Measurements from ENCODE around the gene NSD1.
A peak's percentile ranks its signal among the peaks of the same experiment; 100 is the strongest.

Gene NSD1

DNA sequence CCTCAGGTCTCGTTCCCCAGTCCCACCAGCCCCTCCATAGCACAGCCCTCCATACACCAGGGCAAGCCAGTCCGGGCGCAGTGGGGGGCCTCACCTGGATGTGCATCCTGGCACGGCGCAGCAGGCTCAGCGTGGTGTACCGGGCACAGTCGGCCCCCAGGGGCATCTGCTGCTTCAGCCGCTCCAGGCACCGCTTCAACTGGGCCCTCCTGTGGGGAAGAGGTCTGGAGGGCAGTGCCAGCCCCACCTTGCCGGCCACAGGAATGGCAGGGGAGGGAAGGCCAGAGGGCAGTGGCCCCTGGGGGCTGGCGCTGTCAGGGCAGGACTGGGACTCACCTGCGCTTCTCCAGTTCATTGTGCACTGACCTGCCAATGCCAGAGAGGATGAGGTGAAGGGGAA is 176.8 kb downstream of the NSD1 start:
- no peak for DNase-seq

DNA sequence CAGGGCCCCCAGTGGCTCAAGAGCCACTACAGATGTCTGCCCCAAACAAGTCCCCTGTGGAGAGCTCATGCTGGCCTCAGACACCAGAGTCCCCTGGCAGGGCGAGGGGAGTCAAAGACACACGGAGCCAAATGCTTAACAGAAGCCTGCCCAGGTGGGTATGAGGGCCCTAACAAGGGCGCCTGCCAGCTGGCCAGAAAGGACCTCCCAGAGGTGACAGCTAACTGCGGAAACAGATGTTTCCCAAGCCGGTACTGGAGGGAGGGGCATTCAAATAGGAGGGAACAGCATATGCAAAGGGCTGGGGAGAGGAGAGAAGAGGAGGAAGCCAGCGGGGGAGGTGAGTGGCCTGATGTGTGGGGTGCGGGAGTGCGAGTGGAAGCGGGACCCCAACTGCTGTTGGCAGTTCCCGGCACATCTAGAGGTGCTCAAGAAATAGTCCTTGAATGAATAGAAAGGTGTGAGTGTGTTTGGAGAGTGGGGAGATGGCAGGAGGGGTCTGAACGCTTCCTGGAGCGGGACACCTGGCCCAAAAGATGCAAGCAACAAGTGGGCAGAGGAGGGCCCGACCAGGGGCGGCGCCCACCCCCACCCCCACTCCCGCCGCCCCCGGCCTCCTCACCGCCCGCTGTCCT is 177.3 kb downstream of the NSD1 start:
- DNase-seq, result peak; percentile 25

GRCh38 chr5:177311392-177311722 is 177.8 kb downstream of the NSD1 start:
- no peak for DNase-seq

DNA sequence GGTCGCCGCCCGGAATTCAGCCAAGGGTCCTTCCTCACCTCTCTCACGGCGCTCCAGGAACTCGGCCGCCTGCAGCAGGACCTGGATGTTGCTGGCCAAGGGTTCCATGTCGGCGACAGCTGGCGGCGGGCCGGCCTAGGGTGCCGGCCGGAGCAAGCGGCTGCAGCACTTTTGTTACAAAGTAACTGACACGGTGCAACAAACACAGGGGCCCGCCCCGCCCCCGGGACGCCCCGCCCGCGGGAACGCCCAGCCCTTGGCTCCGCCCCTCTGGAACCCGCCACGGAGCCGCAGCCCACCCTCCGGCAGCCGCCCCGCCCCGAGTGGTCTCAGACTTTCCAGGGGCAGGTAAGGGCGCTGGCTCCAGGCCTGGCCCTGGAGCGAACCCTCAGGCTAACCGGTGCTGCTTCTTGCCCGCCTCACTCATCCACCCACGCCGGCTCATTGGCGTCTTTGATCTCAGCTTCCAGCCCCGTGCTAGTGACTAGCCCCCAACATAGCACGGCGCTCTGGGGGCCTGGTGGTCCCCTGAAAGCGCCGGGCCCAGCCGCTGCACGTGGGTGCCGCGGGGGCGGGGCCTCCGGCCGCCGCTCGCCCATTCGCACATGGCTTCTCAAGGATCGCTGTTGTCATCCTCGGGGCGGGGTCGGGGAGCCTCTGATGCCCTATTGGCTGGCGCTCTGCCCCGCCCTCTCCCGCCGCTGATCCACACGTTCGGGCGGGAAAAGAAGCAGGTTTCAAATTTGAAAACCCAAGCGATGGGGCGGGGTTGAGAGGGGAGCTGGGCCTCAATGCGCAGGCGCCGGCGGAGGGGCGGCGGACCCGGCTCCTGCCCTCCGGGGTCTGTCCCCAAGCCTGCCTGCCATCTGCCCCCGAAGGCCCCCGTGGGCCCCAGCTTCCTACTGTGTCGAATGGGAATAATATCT is 178.4 kb downstream of the NSD1 start, which contains the start of gene MXD3:
Gene MXD3, minus strand, starts transcription at position 176 of the 926 bp plus-strand sequence. Its CDS starts 68 bp downstream, at position 108.
- DNase-seq, result peak; percentile 98

GRCh38 chr5:177312649-177313181 is 179.1 kb downstream of the NSD1 start:
- peak; percentile 22 for DNase-seq

- no peak for DNase-seq
These were observed 180.1 kb downstream of the NSD1 start for GRCh38 chr5:177313561-177314259.

- DNase-seq, result no peak
These were observed 181.1 kb downstream of the NSD1 start for GRCh38 chr5:177314376-177315342.

- no peak for DNase-seq
These were observed 181.8 kb downstream of the NSD1 start for GRCh38 chr5:177315411-177315810.

DNA sequence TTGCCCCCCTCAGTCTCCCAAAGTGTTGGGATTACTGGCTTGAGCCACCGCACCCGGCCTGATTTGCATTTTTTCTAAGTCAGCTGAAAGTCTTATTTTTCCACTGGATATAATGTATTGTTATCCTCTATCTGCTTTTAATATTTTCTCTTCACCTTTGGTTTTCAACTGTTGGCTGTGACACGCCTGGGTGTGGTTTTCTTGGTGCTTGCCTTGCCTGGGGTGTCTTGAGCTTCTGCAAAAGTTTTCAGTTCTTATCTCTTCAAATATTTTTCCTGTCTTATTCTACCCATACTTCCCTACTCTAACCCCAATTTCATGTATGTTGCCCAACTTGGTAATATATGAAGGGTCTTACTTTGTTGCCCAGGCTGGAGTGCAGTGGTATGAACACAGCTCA is 182.4 kb downstream of the NSD1 start:
- DNase-seq, result no peak

DNA sequence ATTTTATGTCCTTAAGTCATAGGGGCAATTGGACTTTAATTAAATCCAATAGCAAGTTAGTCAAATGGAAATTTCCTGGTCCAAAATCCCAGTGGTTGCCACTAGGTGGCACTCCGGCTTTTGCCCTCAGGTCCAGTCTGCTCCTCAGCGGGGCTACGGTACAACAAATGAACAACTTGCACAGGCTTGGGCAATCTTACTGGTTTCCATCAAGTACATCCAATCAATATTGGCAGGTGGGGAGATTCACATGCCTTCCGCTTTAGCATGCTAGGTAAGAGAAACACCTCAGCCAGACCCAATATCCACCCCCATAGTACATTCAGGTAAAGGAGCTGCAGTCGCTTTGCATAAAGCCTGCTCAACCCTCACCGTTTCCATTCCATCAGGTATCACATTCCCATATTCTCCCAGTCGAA is 184.4 kb downstream of the NSD1 start:
- peak; percentile 68 for DNase-seq

DNA sequence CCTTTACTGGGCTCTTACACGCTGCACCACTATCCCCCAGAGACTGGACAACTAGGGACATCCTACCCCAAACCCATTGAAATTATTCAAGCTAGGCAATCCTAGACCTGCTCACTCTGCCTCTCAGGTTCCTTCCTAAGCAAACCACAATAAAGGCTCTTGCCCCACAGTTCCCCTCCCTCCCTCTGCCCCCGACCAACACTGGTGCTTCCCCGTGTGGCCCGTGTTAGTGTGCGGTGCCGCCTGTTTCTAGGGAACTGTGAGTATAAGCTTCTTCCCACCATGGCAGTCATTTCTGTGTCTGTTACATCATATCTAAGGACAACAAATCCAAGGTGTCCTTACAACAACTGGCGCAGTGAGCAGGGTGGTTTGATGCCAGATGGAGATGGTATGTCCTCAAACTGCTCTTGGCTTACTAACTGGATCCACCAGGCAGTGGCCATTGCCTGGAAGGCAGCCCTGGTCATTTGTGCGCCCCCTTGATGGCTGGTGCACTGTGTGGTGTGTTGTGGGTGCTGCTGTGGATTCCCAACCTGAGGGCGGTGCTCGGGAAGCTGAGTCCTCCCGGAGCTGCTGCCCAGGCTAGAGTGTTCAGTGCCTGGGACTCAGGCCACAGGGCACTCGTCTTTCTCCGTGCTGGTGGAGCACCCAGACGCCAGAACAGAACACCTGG is 186.5 kb downstream of the NSD1 start:
- no peak for DNase-seq

DNA sequence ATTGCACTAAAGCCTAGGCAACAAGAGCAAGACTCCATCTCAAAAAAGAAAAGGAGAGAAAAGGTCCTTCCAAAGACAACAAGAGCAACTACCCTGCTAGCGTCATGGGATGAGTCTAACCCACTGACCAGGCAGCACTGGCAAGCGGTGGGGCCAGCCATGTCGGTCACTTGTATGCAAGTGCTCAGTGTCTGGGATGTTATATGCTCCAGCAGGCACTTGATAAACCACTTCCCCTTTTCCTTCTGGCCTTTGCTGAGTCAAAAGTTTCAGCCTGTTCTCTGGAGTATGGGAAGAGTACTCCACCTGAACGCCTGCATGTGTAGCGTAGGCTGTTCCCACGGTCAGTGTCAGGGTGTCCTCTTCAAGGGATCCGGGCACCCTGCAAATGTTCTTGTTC is 187.3 kb downstream of the NSD1 start:
- no peak for DNase-seq

- no peak for DNase-seq
These were observed 192.4 kb downstream of the NSD1 start for GRCh38 chr5:177325868-177326381.

GRCh38 chr5:177327539-177328522 is 194.3 kb downstream of the NSD1 start:
- DNase-seq, result no peak

GRCh38 chr5:177328545-177329231 is 195.1 kb downstream of the NSD1 start:
- no peak for DNase-seq

- DNase-seq, result no peak
These were observed 196.3 kb downstream of the NSD1 start for GRCh38 chr5:177329883-177330282.

GRCh38 chr5:177330991-177331842 is 197.6 kb downstream of the NSD1 start:
- DNase-seq, result no peak

Measured in fibroblast of skin of right biceps (primary cell).